Cortex of kidney (tissue), 1 donor: ENCODE results near the gene FGG.
"Not testable (repeated sequence)": the region's sequence is repeated elsewhere in the genome, so short reads cannot be mapped to it uniquely, and the experiment has no call there.

ENCODE experiments used
- DNase-seq: peaks from one replicate; lab custom pipeline; 2025; lab: John Stamatoyannopoulos, UW

FGG gene

GRCh38 chr4:154611833-154612232 lies 623 bp downstream of the FGG start:
- no peak for DNase-seq

GRCh38 chr4:154610582-154610981 lies 1.9 kb downstream of the FGG start:
- DNase-seq, result no peak

- no peak for DNase-seq
Measured at GRCh38 chr4:154609532-154609931, 2.9 kb downstream of the FGG start.

- no peak for DNase-seq
Measured at GRCh38 chr4:154608361-154609252, 3.8 kb downstream of the FGG start.

GRCh38 chr4:154606728-154607723 lies 5.4 kb downstream of the FGG start:
- no peak for DNase-seq

GRCh38 chr4:154604696-154605200 lies 7.7 kb downstream of the FGG start:
- DNase-seq, result no peak

GRCh38 chr4:154603033-154603943 lies 9.2 kb downstream of the FGG start:
- no peak for DNase-seq

GRCh38 chr4:154602404-154603020 lies 9.9 kb downstream of the FGG start:
- no peak for DNase-seq

GRCh38 chr4:154597798-154598774 lies 14.4 kb downstream of the FGG start:
- no peak for DNase-seq

GRCh38 chr4:154597281-154597680 lies 15.2 kb downstream of the FGG start:
- not testable (repeated sequence) for DNase-seq

- no peak for DNase-seq
Measured at GRCh38 chr4:154595807-154596206, 16.6 kb downstream of the FGG start.

GRCh38 chr4:154594343-154594742 lies 18.1 kb downstream of the FGG start:
- not testable (repeated sequence) for DNase-seq

GRCh38 chr4:154593868-154594267 lies 18.6 kb downstream of the FGG start:
- no peak for DNase-seq

- DNase-seq, result no peak
Measured at GRCh38 chr4:154591890-154592289, 20.6 kb downstream of the FGG start.

- DNase-seq, result no peak
Measured at GRCh38 chr4:154590329-154591006, 22.0 kb downstream of the FGG start, which contains the start of gene FGA. TSS of gene FGA (minus strand) at chr4:154590742. CDS start at chr4:154590687, 55 bp downstream.

GRCh38 chr4:154589296-154590197 lies 22.9 kb downstream of the FGG start:
- no peak for DNase-seq

GRCh38 chr4:154588198-154588597 lies 24.3 kb downstream of the FGG start:
- DNase-seq, result no peak
